Subcutaneous adipose tissue (tissue), 4 donors: ENCODE results near the gene CYP39A1. TPM values are rescaled to one million over a fixed set of nuclear protein-coding genes. Genes with fewer than 3 reads are reported as not detected.

Experiments used
- total RNA-seq, 4 donors: library from RNA; depleted of rRNA; stranded (reverse); fragments of >200 nt; gene quantifications; one replicate each; pipeline ENCODE4 v1.1.0, GENCODE V29; 2016
- TF ChIP-seq, protein P1 (sequence below): fragments of 450-650 bp; IDR thresholded peaks from one replicate; pipeline ENCODE4 v1.5.1; 2016; ENCODE audit warnings: low read depth, mild to moderate bottlenecking, control low read depth, antibody characterized with exemption, moderate library complexity

Gene CYP39A1
- total RNA-seq, 4 donors from 2014 or later, result 0.88 to 2.0 (median 1.1) TPM

DNA sequence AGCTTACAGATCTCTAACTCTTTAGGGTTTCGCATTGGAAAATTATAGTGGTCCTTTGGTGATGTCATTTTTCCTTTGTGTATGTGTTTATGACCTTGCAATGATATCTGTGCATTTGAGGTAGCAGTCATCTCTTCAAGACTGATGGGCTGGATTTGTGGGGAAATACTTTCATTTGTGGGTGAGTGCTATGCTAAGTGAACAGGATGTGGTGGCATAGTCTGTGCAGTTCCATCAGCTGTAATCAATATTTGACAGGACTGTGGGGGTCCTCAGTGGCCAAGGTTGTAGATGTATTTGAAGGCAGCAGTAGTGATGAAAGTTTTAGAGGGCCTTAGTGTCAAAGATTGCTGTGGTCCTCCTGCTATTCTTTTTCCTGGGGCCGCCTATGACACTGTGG, 79.5 kb downstream of the CYP39A1 start:
- TF ChIP-seq, protein P1, sequence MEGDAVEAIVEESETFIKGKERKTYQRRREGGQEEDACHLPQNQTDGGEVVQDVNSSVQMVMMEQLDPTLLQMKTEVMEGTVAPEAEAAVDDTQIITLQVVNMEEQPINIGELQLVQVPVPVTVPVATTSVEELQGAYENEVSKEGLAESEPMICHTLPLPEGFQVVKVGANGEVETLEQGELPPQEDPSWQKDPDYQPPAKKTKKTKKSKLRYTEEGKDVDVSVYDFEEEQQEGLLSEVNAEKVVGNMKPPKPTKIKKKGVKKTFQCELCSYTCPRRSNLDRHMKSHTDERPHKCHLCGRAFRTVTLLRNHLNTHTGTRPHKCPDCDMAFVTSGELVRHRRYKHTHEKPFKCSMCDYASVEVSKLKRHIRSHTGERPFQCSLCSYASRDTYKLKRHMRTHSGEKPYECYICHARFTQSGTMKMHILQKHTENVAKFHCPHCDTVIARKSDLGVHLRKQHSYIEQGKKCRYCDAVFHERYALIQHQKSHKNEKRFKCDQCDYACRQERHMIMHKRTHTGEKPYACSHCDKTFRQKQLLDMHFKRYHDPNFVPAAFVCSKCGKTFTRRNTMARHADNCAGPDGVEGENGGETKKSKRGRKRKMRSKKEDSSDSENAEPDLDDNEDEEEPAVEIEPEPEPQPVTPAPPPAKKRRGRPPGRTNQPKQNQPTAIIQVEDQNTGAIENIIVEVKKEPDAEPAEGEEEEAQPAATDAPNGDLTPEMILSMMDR, result no peak

DNA sequence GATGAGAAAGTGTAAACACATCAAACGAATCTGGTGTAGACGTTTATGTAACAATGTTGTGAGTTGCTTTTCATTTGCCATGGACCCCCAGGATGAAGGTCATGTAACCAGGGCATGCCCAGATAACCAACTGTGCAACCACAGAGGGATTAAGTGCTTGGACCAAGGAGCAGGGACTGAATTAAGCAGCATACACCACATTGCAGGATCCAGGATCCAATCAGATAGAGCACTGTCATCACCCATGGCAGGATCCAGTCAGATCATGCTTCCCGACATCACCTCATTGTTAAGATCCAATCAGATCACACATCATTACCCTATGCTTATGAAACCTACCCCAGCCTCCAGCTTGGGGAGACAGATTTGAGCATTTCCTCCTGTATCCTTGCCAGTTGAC, 87.1 kb downstream of the CYP39A1 start:
- TF ChIP-seq, protein P1, result no peak

DNA sequence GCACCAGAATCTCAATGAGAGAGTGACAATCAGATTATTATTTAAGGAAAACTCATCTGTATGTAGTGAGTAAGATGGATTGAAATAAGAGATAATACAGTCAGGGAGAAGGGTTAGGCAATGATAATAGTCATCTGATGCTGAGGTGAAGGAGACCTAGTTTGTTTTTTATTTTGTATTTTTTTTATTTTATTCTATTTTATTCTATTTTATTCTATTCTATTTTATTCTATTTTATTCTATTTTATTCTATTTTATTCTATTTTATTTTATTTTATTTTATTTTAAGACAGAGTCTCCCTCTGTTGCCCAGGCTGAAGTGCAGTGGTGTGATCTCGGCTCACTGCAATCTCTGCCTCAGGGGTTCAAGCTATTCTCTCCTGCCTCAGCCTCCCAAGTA, 88.7 kb downstream of the CYP39A1 start:
- TF ChIP-seq, protein P1, result no peak

DNA sequence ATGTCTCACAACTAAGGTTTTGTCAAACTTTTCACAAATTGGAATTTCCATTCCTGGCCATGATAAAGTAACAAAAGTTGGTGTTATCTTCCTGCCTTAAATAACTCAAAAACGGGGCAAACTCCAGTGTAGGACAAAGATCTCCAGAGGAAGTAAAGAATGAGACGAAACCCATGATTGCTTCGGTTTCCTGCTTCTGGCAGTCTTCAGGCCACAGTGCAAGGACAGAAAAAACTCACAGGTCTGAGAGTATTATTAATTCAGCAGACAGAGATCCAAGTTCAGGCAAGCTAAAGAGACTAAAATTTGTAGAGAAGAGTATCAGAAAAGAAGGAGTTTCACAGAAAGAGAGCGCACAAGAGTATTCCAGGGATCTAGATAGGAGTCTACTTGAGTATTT, 96.6 kb downstream of the CYP39A1 start:
- TF ChIP-seq, protein P1, result no peak

DNA sequence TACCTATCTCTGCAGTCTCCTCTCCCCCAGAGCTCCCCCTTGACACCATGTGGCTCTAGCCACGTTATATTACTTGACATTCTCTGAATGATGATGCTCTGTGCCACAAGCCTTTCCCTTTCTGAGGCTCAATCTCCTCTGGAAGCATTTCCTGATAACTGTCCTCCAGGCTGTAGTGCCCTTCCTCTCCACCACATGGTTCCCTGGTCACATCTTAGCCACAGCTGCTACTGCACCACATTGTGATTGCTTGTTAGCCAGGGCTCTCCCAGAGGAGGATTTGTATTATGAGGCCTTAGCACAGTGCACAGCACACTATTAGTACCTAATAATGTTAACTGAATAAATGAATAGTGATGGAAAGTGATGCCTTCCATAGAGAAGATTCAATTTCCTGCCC, 97.5 kb downstream of the CYP39A1 start:
- TF ChIP-seq, protein P1, result no peak

DNA sequence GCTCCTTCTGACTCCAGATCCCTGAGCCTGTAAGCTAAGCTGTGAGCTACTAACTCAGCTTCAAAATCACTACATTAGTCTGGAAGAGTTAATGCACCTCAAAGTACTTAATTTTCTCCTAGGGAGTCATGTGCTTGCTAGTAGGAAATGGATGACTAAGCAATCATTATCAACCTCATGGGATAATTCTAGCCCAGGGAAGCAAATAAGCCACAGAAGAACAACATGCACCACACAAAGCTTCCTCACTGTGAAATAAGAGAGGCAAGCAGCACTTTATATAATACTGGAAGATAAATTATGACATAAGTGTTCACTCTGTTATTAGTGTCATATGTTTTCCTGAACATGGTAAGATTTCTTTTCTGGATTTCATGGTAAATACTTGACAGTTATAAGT, 103.5 kb downstream of the CYP39A1 start:
- TF ChIP-seq, protein P1, result no peak

DNA sequence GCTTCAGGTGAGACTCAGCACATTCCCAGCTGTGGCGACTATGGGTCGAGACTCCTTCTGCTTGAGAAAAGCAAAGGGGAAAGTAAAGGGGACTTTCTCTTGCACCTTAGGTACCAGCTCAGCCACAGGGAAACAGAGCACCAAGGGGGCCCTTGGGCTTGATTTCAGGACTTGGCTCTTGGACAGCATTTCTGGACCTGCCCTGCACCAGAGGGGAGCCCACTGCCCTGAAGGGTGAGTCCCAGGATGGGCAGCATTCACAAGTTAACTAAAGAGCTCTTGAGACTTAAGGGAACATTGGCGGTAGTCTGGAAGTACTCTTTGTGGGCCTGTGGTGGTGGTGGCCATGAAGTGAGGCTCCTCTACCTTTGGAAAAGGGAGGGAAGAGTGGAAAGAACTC, 111.1 kb downstream of the CYP39A1 start:
- TF ChIP-seq, protein P1, result no peak
